HTERT RPE-1 (cell line): ENCODE measurements around the gene TBCE.
"Not testable (repeated sequence)": the region's sequence is repeated elsewhere in the genome, so short reads cannot be mapped to it uniquely, and the experiment has no call there.

Experiments used
- in situ Hi-C: fragments of 300-500 bp; cut with MboI; formaldehyde crosslinking; loops from 4 replicates; pipeline ENCODE4 v1.14.3; 2020; ENCODE audit warnings: low sequenced_read_pairs

TBCE gene

DNA sequence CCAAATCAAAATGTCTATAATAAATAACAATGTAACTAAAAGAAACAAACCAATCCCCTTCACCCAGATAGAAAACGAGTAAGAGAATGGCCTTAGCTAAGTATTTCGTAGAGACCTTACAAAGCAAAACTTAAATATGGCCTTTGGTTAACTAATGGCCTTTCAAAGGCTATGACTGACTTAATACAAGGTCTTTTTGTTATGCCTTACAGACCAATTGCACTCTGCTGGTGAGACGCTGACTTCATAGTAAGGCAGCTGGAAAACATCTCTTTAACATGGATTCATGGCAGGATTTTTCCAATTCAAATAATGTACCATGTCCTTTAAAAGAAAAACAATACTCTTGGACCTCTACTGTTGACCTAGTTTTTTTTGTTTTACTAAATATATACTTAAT is 15.8 kb upstream of the TBCE start:
- in situ Hi-C loops, result no loop called here

DNA sequence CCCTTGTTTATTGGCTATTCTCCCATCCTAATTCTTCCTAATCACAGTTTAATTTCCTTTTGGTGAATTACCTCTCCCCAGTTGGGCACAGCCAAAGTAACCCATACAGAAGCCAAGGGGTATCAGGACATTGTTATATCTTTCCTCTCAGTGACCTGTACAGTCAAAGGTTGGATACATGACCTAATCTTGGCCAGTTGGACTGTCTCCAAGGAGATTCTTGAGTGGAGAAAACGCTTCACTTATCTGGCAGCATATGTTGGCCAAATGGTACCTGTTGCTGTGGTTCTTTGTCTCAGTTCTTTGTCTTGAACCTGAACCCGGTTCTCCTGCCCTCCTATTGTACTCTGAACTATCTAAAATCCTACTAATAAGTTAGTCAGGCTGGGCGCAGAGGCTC is 15.3 kb upstream of the TBCE start:
- in situ Hi-C loops, result no loop called here

DNA sequence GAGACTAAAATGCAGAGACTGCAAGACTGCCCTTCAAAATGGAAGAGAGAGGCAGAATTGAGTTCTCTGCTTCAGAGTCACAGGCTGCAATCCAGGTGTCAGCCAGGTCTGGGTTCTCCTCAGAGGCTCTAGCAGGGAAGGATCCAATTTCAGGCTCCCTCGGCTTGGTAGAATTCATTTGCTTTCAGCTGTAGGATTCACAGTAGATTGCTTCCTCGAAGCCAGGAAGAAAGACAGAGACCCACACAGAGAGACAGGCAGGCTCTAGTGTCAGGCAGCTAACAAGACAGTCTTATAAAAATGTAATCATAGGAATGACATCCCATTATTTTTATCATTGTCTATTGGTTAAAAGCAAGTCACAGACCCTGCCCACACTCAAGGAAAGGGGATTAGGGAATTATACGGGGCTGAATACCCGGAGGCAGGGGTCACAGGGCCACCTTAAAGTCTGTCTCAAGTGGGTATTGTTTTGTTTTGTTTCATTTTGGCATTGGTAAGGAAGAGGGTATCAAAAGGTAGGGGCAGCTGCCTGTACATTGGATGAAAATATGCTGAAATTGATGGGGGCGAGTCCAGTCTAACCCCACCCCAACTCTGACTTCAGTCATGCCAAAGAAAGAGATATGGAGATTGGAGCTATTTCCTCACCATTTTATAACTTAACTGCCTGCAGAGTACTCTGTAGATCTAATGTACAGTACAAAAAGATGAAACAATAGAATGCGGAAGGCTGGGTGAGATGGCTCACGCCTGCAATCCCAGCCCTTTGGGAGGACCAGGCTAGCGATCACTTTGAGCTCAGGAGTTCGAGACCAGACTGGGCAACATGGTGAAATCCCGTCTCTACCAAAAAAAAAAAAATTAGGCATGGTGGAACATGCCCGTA is 9.5 kb upstream of the TBCE start:
- in situ Hi-C loops, result no loop called here

DNA sequence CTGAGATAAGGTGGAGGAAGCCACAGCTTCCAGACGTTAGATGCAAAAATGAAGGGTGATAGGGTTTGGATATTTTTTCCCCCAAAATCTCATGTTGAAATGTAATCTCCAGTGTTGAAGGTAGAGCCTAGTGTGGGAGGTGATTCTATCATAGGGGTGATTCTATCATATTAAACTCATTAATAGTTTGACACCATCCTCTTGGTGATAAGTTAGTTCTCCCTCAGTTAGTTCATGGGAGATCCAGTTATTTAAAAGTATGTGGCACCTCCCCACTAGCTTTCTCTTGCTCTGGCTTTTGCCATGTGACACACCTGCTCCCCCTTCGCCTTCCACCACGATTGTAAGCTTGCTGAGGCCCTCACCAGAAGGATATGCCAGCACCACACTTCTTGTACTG is 8.3 kb upstream of the TBCE start:
- in situ Hi-C loops, result no loop called here

DNA sequence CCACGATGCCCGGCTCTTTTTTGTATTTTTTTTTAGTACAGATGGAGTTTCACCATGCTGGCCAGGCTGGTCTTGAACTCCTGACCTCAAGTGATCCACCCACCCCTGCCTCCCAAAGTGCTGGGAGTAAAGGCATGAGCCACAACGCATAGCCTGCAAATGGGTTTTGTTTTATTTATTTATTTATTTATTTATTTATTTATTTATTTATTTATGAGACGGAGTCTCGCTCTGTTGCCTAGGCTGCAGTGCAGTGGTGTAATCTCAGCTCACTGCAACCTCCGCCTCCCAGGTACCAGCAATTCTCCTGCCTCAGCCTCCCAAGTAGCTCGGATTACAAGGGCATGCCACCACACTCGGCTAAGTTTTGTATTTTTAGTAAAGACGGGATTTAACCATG is 3.0 kb upstream of the TBCE start:
- in situ Hi-C loops, result not testable (repeated sequence)

DNA sequence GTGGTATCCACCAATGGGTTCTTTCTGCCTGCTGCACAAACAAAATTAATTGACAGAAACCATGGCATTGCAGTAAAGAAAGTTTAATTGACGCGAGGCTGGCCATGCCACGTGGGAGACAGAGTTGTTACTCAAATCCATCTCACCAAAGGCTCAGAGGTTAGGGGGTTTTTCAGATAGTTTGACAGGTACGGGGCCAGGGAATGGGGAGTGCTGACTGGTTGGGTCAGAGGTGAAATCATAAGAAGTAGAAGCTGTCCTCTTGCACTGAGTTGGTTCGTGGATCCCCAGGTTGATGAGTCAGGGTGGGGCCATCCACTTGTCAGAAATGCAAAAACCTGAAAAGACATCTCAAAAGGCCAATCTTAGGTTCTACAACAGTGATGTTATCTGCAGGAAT is 941 bp upstream of the TBCE start:
- in situ Hi-C loops, result no loop called here

DNA sequence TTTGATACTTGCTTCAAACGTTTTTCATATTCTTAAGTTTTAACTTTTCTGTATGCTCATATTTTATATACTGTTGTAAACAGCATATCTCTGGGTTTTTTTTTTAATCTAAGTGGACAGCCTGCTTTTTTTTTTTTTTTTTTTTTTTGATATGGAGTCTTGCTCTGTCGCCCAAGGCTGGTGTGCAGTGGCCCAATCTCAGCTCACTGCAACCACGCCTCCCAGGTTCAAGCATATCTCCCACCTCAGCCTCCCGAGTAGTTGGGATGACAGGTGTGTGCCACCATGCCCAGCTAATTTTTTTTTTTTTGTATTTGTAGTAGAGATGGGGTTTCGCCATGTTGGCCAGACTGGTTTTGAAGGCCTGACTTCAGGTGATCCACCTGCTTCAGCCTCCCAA is 1.2 kb downstream of the TBCE start:
- in situ Hi-C loops, result no loop called here

DNA sequence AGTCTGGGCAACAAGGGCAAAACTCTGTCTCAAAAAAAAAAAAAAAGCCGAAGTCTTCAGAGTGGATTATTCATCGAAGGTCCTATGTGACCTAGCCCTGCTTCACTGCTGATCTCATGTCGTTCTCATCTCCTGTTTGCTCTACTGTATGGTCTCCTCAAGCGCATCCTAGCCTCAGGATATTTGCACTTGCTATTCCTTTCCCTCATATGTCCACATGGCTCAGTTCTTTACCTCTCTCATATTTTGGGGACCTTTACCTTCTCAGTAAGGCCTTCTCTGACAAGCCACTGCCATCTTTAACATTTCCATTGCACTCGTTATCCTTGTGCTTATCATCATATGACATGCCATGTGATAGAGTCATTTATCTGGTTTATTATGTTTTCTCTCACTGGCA is 2.6 kb downstream of the TBCE start:
- in situ Hi-C loops, result no loop called here

DNA sequence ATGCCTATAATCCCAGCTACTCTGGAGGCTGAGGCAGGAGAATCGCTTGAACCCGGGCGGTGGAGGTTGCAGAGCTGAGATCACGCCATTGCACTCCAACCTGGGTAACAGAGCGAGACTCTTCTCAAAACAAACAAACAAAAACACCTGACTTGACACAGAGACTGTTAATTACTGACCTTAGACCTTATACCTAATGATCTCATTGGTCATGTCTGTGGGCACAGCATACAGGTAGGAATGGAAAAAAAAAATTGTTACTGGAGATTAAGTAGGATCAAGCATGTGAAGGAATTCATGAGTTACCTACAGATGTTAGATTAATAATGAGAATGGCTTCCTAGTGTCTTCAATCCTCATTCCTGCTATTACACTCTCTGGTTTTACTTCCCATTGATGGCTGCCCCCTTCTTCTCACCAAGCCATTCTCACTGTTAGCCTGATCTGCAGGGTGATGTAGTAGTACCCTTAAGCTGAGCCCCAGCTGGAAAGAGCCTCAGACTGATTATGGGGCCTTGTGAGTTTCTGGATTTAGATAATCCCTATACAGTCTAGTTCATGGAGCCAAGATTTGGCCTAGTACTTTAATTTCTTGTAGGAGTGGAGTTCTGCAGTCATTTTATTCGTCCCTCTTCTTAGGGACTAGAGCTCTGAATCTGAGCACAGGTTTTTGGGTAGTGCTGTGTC is 8.8 kb downstream of the TBCE start:
- in situ Hi-C loops, result no loop called here

DNA sequence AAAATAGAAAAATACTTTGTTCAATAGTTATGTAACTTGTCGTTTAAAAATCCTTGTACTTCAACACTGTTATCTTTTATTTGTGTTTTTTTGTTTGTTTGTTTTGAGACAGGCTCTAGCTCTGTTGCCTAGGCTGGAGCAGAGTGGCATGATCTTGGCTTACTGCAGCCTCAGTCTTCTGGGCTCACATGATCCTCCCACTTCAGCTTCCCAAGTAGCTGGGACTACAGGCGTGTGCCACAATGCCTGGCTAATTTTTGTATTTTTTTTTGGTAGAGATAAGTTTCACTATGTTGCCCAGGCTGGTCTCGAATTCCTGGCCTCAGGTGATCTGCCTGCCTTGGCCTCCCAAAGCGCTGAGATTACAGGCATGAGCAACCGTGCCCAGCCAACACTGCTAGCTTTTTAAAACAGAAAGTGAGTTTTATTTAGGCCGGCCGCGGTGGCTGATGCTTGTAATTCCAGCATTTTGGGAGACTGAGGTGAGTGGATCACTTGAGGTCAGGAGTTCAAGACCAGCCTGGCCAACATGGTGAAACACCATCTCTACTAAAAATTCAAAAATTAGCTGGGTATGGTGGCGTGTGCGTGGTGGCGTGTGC is 11.0 kb downstream of the TBCE start:
- in situ Hi-C loops, result not testable (repeated sequence)

DNA sequence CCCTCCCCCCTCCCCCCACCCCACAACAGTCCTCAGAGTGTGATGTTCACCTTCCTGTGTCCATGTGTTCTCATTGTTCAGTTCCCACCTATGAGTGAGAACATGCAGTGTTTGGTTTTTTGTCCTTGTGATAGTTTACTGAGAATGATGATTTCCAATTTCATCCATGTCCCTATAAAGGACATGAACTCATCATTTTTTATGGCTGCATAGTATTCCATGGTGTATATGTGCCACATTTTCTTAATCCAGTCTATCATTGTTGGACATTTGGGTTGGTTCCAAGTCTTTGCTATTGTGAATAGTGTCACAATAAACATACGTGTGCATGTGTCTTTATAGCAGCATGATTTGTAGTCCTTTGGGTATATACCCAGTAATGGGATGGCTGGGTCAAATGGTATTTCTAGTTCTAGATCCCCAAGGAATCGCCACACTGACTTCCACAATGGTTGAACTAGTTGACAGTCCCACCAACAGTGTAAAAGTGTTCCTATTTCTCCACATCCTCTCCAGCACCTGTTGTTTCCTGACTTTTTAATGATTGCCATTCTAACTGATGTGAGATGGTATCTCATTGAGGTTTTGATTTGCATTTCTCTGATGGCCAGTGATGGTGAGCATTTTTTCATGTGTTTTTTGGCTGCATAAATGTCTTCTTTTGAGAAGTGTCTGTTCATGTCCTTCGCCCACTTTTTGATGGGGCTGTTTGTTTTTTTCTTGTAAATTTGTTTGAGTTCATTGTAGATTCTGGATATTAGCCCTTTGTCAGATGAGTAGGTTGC is 14.9 kb downstream of the TBCE start:
- in situ Hi-C loops, result not testable (repeated sequence)

DNA sequence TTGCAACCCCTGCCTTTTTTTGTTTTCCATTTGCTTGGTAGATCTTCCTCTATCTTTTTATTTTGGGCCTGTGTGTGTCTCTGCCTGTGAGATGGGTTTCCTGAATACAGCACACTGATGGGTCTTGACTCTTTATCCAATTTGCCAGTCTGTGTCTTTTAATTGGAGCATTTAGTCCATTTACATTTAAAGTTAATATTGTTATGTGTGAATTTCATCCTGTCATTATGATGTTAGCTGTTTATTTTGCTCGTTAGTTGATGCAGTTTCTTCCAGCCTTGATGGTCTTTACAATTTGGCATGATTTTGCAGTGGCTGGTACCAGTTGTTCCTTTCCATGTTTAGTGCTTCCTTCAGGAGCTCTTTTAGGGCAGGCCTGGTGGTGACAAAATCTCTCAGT is 18.4 kb downstream of the TBCE start:
- in situ Hi-C loops, result not testable (repeated sequence)

DNA sequence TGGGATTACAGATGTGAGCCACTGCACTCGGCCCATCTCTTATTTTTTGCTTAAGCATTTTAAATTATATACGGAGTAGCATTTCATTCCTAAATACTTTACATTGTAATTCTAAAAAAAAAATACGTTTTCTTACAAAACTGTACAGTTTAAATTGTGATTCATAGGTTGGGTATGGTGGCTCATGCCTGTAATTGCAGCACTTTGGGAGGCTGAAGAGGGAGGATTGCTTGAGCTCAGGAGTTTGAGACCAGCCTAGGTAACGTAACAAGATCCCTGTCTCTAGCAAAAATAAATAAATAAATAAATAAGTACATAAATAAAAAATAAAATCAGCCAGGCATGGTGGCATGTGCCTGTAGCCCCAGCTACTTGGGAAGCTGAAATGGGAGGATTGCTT is 24.6 kb downstream of the TBCE start:
- in situ Hi-C loops, result no loop called here

DNA sequence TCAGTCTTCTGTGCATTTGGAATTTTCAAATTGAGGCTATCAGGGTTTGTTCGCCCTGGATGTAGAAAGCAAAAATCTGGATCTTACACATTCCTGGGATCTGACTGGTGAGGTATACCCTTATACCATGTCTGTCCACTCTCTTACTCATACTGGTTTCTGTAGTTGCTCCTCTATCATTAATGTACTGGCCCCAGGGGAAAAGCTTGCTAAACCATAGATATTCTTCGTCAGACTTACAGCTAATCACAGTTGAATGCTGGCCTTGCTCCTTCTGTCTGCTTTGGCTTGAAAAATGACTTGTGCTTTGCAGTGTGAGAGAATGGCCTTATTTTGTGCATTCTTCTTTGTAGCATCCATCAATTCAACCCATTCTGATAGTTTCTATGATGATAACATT is 30.5 kb downstream of the TBCE start:
- in situ Hi-C loops, result no loop called here

DNA sequence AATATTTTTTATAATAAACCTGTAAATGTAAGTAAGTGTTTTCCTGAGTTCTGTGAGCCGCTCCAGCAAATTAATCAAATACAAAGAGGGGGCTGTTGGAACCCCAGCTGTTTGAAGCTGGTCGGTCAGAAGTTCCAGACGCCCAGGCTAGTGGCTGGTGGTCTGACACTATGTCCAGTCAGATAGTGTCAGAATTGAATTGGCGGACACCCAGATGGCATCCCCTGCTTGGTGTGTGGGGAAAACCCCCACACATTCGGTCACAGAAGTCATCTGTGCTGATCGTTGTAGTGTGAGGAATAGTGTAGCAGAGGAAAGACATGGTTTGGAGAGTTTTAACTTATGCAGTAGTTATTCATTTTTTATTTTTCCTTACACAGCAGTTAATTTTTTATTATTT is 32.4 kb downstream of the TBCE start:
- in situ Hi-C loops, result no loop called here

DNA sequence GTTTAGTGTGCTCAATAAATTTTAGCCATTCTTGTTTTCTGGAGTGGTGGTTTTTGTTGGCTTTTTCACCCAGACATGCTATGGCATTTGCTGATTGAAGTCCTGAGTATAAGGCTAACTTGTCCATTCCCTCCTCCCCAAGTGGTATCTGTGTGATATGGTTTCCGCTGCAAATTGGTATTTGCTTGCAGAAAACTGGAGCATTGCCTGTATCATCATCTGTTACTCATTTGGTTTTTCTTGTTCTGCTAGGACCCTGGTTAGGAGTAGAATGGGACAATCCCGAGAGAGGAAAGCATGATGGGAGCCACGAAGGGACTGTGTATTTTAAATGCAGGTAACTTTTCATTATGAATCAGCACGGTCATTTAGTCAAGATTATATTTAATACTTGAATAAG is 34.0 kb downstream of the TBCE start:
- in situ Hi-C loops, result no loop called here

DNA sequence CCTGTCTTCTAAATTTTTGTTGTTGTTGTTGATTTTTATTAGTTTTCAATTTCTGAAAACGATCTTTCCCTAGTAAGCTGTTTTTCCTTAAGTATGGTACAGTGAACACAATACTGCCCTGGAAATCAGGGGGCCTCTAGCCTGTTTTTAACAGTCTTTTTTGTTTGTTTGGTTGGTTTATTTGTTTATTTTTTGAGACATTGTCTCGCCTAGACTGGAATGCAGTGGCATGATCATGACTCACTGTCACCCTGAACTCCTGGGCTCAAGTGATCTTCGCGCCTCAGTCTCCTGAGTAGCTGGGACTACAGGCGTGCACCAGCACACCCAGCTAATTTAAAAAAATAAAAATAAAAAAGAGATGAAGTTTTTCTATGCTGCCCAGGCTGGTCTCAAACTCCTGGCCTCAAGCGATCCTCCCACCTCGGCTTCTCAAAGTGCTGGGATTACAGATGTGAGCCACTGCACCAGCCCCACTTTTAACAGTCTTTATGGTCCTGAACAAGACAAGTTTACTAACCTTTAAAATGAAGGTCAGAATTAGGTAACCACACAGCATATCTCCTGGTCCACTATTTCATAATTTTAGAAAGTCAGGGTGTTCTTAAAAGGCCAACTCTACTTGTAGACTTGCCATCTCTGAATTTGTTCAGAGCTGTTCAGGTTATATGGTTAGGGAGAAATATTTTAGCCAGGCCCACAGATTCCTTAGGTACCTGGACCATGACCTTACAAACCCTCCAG is 35.4 kb downstream of the TBCE start:
- in situ Hi-C loops, result no loop called here

DNA sequence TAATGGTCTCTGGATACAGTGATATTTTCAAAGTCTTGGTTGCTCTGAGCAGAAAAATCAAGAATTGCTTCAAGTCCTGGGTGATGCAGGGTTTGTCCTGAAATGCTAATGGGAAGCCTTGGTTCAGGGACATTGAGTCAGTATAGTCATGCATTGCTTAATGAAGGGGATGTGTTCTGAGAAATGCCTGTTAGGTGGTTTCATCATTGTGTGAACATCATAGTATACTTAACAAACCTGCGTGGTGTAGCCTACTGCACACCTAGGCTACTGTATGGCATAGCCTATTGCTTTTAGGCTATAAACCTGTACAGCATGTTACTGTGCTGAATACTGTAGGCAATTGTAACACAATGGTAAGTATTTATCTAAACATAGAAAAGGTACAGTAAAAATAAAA is 36.4 kb downstream of the TBCE start:
- in situ Hi-C loops, result no loop called here

DNA sequence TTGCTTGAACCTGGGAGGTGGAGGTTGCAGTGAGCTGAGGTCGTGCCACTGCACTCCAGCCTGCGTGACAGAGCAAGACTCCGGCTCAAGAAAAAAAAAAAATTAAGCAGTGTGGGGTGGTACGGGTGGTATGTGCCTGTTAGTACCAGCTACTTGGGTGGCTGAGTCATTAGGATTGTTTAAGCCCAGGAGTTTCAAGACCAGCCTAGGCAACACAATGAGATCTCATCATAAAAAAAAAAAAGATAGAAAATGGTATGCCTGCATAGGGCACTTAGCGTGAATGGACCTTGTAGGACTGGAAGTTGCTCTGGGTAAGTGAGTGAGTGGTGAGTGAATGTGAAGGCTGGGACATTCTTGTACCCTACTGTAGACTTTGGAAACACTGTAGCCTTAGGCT is 37.0 kb downstream of the TBCE start:
- in situ Hi-C loops, result no loop called here

DNA sequence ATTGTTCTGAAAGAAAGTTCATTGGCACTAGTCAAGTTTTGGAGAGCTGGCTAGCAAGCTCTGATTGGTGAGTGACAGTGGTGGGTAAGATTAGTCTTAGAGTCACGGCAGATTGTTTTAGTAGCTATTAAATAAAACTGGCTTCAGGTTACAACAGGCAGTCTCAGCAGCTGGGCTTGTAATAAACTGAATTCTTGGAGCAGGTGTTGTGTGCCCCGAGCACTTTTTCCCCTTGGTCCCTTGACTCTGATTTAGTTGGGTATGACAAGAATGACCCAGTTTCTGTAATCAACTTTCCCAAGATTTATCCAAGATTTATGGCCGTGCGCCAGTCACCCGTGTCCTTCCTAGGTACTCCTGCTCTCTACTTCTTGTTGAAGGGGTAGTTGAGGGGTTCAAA is 40.2 kb downstream of the TBCE start:
- in situ Hi-C loops, result no loop called here

DNA sequence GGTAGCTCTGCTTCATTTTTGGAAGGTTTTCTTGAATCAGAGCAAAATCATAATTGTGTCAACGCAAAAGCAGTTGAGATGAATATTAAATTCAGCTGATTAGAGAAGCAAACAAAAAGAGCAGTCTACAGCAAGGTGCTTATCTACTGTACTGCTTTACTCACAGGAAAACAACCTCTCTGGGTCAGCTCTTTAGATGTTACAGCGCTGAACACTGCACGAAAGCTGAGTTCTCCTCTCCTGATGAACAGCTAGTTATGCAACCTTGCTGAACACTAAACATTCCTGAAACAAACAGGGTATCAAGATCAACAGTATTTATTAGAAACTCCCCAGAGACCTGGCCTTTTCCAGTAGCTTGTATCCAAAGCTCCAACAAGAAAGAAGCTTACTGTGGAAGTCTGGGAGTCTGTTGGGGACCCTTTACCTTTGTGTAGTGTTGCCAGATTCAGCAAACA is 41.3 kb downstream of the TBCE start:
- in situ Hi-C loops, result no loop called here
